GM12874 (cell line): ENCODE results near the gene MYO1E.

Source experiments
- TF ChIP-seq, protein P1 (sequence below): IDR thresholded peaks from 2 replicates; pipeline ENCODE4 v1.5.1; 2011; ENCODE audit warnings: low read depth, mild to moderate bottlenecking, control low read depth, low read length, moderate library complexity; ENCODE audit not compliant: insufficient read depth

MYO1E gene

DNA sequence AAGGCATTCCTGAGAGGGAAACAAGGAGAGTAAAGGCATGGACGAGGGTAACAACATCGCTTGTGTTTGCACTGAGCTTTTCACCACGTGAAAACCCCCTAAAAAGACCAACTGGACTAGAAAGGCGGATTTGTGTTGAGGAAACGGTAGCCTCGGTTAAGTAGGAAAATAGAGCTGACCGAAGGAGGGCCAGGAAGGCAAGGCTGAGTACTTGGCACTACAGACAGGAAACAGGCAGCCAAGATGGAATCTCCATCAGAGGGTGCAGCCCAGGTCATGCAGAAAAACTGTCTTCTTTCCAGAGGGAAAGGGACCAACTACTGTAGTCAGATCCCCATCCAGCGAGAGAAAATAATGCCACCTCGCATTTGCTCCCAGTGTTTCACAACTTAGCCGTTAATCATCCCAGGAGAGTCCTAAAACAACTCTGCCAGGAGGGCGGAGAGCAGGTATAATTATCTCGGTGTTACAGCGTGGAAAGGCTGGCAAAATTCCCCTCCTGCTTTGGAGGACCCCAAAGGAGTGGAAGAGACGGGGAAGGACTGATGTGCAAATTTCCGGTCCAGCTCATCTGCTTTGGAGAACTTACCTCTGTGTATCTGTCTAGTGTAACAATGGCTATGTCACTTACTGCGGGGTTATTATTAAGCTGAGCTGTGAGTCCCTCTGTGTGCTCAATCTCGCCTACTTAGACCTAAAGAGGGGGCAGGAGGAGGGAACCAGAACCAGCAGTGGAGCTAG lies 77.2 kb downstream of the MYO1E start:
- TF ChIP-seq, protein P1, sequence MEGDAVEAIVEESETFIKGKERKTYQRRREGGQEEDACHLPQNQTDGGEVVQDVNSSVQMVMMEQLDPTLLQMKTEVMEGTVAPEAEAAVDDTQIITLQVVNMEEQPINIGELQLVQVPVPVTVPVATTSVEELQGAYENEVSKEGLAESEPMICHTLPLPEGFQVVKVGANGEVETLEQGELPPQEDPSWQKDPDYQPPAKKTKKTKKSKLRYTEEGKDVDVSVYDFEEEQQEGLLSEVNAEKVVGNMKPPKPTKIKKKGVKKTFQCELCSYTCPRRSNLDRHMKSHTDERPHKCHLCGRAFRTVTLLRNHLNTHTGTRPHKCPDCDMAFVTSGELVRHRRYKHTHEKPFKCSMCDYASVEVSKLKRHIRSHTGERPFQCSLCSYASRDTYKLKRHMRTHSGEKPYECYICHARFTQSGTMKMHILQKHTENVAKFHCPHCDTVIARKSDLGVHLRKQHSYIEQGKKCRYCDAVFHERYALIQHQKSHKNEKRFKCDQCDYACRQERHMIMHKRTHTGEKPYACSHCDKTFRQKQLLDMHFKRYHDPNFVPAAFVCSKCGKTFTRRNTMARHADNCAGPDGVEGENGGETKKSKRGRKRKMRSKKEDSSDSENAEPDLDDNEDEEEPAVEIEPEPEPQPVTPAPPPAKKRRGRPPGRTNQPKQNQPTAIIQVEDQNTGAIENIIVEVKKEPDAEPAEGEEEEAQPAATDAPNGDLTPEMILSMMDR, result no peak

DNA sequence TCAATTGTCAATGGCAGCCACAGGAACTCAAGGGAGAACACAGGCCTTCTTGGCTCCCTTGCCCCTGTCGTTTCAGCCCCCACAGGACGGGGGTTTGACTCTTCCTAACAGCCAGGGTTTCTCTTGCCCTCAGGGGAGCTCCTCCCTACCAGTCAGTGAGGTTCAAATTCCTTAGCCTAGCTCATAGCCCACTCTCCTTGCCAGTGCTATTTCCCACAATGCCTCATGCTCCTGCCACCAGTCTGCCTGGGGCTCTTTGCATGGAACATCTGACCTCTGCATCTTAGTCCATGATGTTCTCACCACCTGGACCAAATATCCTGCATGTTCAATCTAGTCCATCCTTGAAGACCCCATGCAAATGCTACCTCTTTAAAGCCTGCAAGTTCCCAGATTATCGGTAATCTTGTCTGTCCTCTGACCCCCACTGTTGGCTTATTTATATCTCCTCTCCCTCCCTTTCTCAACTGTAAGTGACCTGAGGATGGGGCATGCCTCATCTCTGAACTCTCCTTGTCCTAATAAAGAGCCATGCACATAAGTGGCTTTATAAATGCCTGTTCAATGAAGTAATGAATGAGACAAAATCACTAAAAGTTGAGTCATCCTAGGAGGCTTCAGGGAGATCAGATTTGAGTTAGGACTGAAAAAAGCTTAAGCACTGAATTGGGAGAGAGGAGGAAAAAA lies 78.0 kb downstream of the MYO1E start:
- TF ChIP-seq, protein P1, result no peak

DNA sequence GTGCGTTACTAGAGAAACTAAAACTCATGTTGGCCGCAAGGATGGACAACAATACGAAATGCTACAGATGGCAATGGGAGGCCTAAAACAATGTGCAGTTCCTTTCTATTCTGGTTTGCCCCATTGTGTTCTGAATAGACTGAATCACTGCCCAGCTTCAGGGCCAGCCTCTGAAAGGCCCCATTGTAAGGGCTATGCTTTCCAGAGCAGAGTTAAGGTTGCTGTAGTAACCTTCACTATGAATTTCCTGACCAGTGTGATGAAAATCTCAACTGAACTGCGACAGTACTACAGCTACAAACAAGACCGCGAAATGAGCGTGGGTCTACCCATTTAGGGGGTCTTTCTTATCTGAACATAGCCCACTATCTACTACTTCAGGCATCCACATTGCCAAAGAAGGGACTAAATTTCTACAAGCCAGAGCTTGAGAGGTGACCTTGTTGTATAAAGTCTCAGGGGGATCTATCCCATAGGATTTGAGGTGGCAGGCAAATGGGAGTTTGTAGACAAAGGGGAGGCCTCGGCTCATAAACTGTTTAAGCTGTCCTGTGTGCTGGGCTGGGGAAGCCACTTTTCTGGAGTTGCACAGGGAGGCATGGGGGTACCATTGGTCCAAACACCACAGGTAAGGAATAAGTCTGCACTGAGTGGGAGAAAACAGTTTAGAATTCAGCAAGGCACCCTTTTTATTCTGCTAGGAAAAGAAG lies 80.1 kb downstream of the MYO1E start:
- TF ChIP-seq, protein P1, result no peak

DNA sequence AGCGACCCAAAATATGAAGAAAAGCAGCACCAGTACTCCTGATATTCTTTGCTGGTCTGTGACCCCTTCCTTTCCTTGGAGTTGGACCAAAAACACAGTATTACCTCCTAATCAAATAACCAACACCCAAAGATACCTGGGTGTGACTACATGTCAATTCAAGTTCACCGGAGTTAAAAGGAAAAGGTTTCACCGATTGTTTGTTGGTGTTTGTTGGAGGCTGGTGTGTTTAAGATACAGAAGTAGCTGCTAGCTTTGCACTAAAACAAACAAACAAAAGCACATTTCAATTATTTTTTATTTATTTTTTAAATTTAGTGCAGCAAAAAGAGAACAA lies 81.5 kb downstream of the MYO1E start:
- TF ChIP-seq, protein P1, result no peak

DNA sequence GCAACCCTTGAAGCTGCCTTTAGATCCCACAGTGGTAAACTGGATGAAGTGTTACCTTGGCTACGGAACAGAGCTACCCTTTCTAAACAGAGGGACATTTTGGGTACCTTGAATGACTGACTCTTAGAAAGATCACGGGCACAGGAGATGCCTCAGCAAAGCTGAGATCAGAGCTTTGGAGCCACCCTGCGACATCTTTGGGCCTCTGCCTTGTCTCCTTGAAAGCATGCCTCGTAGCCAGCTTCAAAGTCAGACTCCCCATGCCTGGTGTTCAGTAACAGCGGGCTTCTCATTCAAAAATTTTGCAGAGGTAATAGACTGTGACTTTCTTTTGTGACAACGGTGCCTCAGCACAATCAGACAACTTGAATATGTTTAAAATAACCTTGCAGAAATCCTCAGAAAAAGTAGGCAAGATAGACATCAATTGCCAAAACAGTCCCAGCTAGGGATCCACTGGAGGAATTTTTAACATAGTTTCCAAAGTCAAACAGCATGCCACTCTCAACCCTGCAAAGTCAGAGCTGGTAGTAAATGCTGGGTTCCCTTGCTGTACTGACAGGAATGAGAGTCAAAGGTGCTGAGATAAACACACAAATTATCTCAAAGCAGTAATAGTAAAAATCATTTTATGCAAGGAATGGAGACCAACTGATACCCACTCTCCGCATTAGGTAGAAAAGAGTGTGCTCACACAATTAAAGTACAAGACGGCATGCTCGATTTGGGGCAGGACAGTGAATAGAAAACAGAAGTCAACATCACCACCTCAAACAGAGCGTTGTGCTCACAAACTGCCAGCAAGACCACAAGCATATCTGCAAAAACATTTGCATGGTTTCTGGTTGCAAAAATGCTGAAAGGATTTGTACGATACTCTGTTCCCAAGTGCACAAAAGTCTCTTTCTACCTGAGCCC lies 82.1 kb downstream of the MYO1E start:
- TF ChIP-seq, protein P1, result no peak

DNA sequence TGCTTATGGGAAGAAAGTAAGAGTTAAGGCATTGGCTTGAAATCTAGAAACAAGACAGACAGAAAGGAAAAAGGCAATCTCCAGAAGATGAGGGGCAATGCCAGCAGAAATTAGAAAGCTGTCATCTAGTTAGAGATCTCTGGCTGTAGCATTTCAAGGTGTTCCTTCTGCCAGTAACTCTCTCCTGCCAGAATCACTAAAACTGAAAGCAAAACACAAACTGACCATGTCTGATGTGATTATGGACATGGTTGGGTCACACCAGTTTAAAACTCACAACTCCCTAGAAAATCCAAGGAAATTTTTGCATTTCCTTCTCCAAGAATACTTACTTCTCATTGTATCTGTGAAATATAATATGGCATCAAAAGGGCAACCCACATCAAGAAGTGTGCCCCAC lies 83.1 kb downstream of the MYO1E start:
- TF ChIP-seq, protein P1, result no peak
